Activated CD8-positive, alpha-beta memory T cell treated with anti-CD3 and anti-CD28 coated beads for 36 hours (primary cell): ENCODE data around the gene BPIFB1. TPM values are rescaled to one million over a fixed set of nuclear protein-coding genes. Genes with fewer than 3 reads are reported as not detected.

Experiments
- CTCF ChIA-PET: fragments of 350-600 bp; sonication (Branson Sonifier 250); formaldehyde crosslinking; loops from one replicate; lab custom pipeline; 2021; ENCODE audit warnings: antibody characterized with exemption; lab: Charles Lee
- POLR2A ChIA-PET: fragments of 350-600 bp; sonication (Branson Sonifier 250); formaldehyde crosslinking; loops from one replicate; lab custom pipeline; 2021; ENCODE audit warnings: antibody characterized with exemption; lab: Charles Lee
- total RNA-seq, 2 experiments: library from RNA; stranded (reverse); gene quantifications; one replicate each; pipeline ENCODE4 v1.2.3, GENCODE V29; 2021

Gene BPIFB1
- total RNA-seq, 2 experiments from 2014 or later = not detected

GRCh38 chr20:33312583-33312982 is 29.6 kb downstream of the BPIFB1 start:
- CTCF ChIA-PET = no interaction called here
- POLR2A ChIA-PET = no interaction called here

GRCh38 chr20:33313686-33314314 is 30.8 kb downstream of the BPIFB1 start:
- POLR2A ChIA-PET = no interaction called here
- CTCF ChIA-PET = no interaction called here

GRCh38 chr20:33316343-33316742 is 33.3 kb downstream of the BPIFB1 start:
- POLR2A ChIA-PET = no interaction called here
- CTCF ChIA-PET = interaction anchor here (1.1 kb wide), 1 partner anchor 8 kb away, joined by 3 read pairs; no protein-coding TSS in a partner anchor

- ChIA-PET POLR2A (no interaction called here), CTCF (no interaction called here)
These were observed 33.9 kb downstream of the BPIFB1 start for GRCh38 chr20:33316958-33317357.

- ChIA-PET POLR2A (no interaction called here), CTCF (no interaction called here)
These were observed 34.5 kb downstream of the BPIFB1 start for GRCh38 chr20:33317424-33318095.

- ChIA-PET CTCF (no interaction called here), POLR2A (no interaction called here)
These were observed 35.0 kb downstream of the BPIFB1 start for GRCh38 chr20:33318096-33318429.

GRCh38 chr20:33320006-33320405 is 37.0 kb downstream of the BPIFB1 start:
- POLR2A ChIA-PET = interaction anchor here (0.7 kb wide), 1 partner anchor 321 kb away, joined by 11 read pairs; no protein-coding TSS in a partner anchor
- CTCF ChIA-PET = no interaction called here

GRCh38 chr20:33322456-33322855 is 39.4 kb downstream of the BPIFB1 start:
- POLR2A ChIA-PET = no interaction called here
- CTCF ChIA-PET = no interaction called here

GRCh38 chr20:33323236-33323635 is 40.2 kb downstream of the BPIFB1 start:
- POLR2A ChIA-PET = no interaction called here
- CTCF ChIA-PET = interaction anchor here (1.5 kb wide), 1 partner anchor 421 kb away, joined by 3 read pairs; no protein-coding TSS in a partner anchor

- ChIA-PET CTCF (no interaction called here), POLR2A (no interaction called here)
These were observed 42.3 kb downstream of the BPIFB1 start for GRCh38 chr20:33325350-33325749.

- ChIA-PET CTCF (no interaction called here), POLR2A (no interaction called here)
These were observed 45.4 kb downstream of the BPIFB1 start for GRCh38 chr20:33328157-33329137.

GRCh38 chr20:33332905-33333456 is 50.0 kb downstream of the BPIFB1 start:
- POLR2A ChIA-PET = no interaction called here
- CTCF ChIA-PET = no interaction called here

- POLR2A ChIA-PET = no interaction called here
- CTCF ChIA-PET = no interaction called here
These were observed 50.6 kb downstream of the BPIFB1 start for GRCh38 chr20:33333616-33334015.

- POLR2A ChIA-PET = no interaction called here
- CTCF ChIA-PET = no interaction called here
These were observed 51.1 kb downstream of the BPIFB1 start for GRCh38 chr20:33334111-33334510.

- ChIA-PET CTCF (no interaction called here), POLR2A (no interaction called here)
These were observed 53.4 kb downstream of the BPIFB1 start for GRCh38 chr20:33336375-33336774.

- CTCF ChIA-PET = no interaction called here
These were observed 54.1 kb downstream of the BPIFB1 start for GRCh38 chr20:33337119-33337518.

GRCh38 chr20:33337531-33338165 is 54.6 kb downstream of the BPIFB1 start:
- ChIA-PET POLR2A (no interaction called here), CTCF (no interaction called here)

More at GRCh38 chr20:33337119-33337518, 54.1 kb downstream of the BPIFB1 start:
- POLR2A ChIA-PET = no interaction called here

- POLR2A ChIA-PET = no interaction called here
These were observed 55.6 kb downstream of the BPIFB1 start for GRCh38 chr20:33338467-33339258.

More at GRCh38 chr20:33338467-33339258, 55.6 kb downstream of the BPIFB1 start:
- CTCF ChIA-PET = no interaction called here
